ENCODE results near the gene HOXB2. TPM values are rescaled to one million over a fixed set of nuclear protein-coding genes. Genes with fewer than 3 reads are reported as not detected.

Gene HOXB2
- total RNA-seq, 1 experiment from 2014 or later: 0.31 TPM

- no peaks in the 10 kb centered on the region for H4K20me1 ChIP-seq (ENCODE audit: insufficient read depth)
- DNase-seq: peak; percentile 35 to 58
- H2AFZ ChIP-seq: no peak overlapping the region
- no peak for TF ChIP-seq CTCF (conservative IDR thresholded peaks at IDR 0.05)
- POLR2A ChIA-PET (ENCODE audit: unreplicated experiment): interaction anchor here (0.5 to 0.8 kb wide), 2 partner anchors 38 to 86 kb away, joined by 3 to 5 read pairs; no protein-coding TSS in a partner anchor
- H3K27ac ChIP-seq: no peak overlapping the region
- H3K4me1 ChIP-seq (replicated peaks; ENCODE audit: insufficient read depth): peaks cover 24% of the 10 kb centered on the region
- no peaks in the 10 kb centered on the region for H3K36me3 ChIP-seq (ENCODE audit: low read depth)
- no peaks in the 10 kb centered on the region for H3K27me3 ChIP-seq (ENCODE audit: insufficient read depth, low read depth)
- H3K9me3 ChIP-seq (ENCODE audit: insufficient read depth, low read depth): no peaks in the 10 kb centered on the region
- peak overlapping the region; percentile 21 for H3K4me2 ChIP-seq
- no peaks in the 10 kb centered on the region for H3K79me2 ChIP-seq (ENCODE audit: low read depth)
- CTCF ChIA-PET: interaction anchor here (0.5 kb wide), 1 partner anchor 48 kb away, joined by 7 read pairs; no protein-coding TSS in a partner anchor
- H3K4me3 ChIP-seq: no peak overlapping the region
- intact Hi-C loops (cut with micrococcal nuclease; ENCODE audit: unreplicated experiment): no loop called here
- H3F3A ChIP-seq (ENCODE audit: insufficient read depth, low read depth): peaks cover 8% of the 10 kb centered on the region; the same call in 1 of the 2 replicates
- H3K9me2 ChIP-seq (ENCODE audit: insufficient read depth): no peaks in the 10 kb centered on the region
- no TSS peak for BruUV-seq (replicated peaks)
These were observed 22.8 kb downstream of the HOXB2 start for GRCh38 chr17:48522031-48522653.

- H3K27ac ChIP-seq: peak overlapping the region; percentile 21; the same call in 1 of the 2 replicates
- DNase-seq: peak in 1 of 2 experiments; percentile 71
- no peak overlapping the region for H3K4me3 ChIP-seq
- H3F3A ChIP-seq (ENCODE audit: insufficient read depth, low read depth): peaks cover 13% of the 10 kb centered on the region; the same call in 1 of the 2 replicates
- H3K36me3 ChIP-seq (ENCODE audit: low read depth): no peaks in the 10 kb centered on the region
- H3K9me3 ChIP-seq (ENCODE audit: insufficient read depth, low read depth): no peaks in the 10 kb centered on the region
- no peak overlapping the region for H2AFZ ChIP-seq
- TF ChIP-seq CTCF (conservative IDR thresholded peaks at IDR 0.05) (no peak), EZH2 (IDR thresholded peaks at IDR 0.05; ENCODE audit: low read depth) (no peak)
- H3K79me2 ChIP-seq (ENCODE audit: low read depth): no peaks in the 10 kb centered on the region
- intact Hi-C loops (cut with micrococcal nuclease; ENCODE audit: unreplicated experiment): no loop called here
- POLR2A ChIA-PET (ENCODE audit: unreplicated experiment): no interaction called here
- no TSS peak for BruUV-seq (replicated peaks)
- H3K4me1 ChIP-seq (replicated peaks; ENCODE audit: insufficient read depth): peaks cover 29% of the 10 kb centered on the region
- no peaks in the 10 kb centered on the region for H3K9me2 ChIP-seq (ENCODE audit: insufficient read depth)
- peak overlapping the region; percentile 21 for H3K4me2 ChIP-seq
- no peaks in the 10 kb centered on the region for H4K20me1 ChIP-seq (ENCODE audit: insufficient read depth)
- H3K27me3 ChIP-seq (ENCODE audit: insufficient read depth, low read depth): no peaks in the 10 kb centered on the region
- CTCF ChIA-PET: interaction anchor here (0.5 kb wide), 1 partner anchor 13 kb away, joined by 16 read pairs; no protein-coding TSS in a partner anchor
These were observed 24.3 kb downstream of the HOXB2 start for GRCh38 chr17:48520631-48521079.

GRCh38 chr17:48519427-48519826 lies 25.5 kb downstream of the HOXB2 start:
- Histone ChIP-seq H2AFZ (no peak overlapping the region), H3K27me3 (ENCODE audit: insufficient read depth, low read depth) (no peaks in the 10 kb centered on the region), H3K4me3 (no peak overlapping the region), H3K4me2 (no peak overlapping the region), H3K36me3 (ENCODE audit: low read depth) (no peaks in the 10 kb centered on the region), H3K4me1 (replicated peaks; ENCODE audit: insufficient read depth) (peaks cover 29% of the 10 kb centered on the region), H4K20me1 (ENCODE audit: insufficient read depth) (no peaks in the 10 kb centered on the region), H3K79me2 (ENCODE audit: low read depth) (no peaks in the 10 kb centered on the region), H3K27ac (no peak overlapping the region), H3K9me3 (ENCODE audit: insufficient read depth, low read depth) (no peaks in the 10 kb centered on the region), H3K9me2 (ENCODE audit: insufficient read depth) (no peaks in the 10 kb centered on the region), H3F3A (ENCODE audit: insufficient read depth, low read depth) (peaks cover 13% of the 10 kb centered on the region; the same call in 1 of the 2 replicates)
- CTCF ChIA-PET: interaction anchor here (0.7 kb wide), 1 partner anchor 49 kb away, joined by 3 read pairs; no protein-coding TSS in a partner anchor
- no TSS peak for BruUV-seq (replicated peaks)
- no peak for TF ChIP-seq EZH2 (IDR thresholded peaks at IDR 0.05; ENCODE audit: low read depth)
- TF ChIP-seq CTCF (conservative IDR thresholded peaks at IDR 0.05): no peak
- intact Hi-C loops (cut with micrococcal nuclease; ENCODE audit: unreplicated experiment): no loop called here
- DNase-seq: no peak
- POLR2A ChIA-PET (ENCODE audit: unreplicated experiment): no interaction called here
